Measurements from ENCODE around the gene ACBD3.
A peak's percentile ranks its signal among the peaks of the same experiment; 100 is the strongest.

Gene ACBD3

GRCh38 chr1:226109829-226110248, 76.7 kb downstream of the ACBD3 start:
- H3K4me1 ChIP-seq (ENCODE audit: control insufficient read depth in 1 of 2, insufficient read depth in 2 of 2, low read length in 2 of 2) = peaks cover 12 to 20% of the 10 kb centered on the region in 2 experiments
- WGBS (ENCODE audit: extremely low coverage, insufficient coverage, insufficient read length) = no CpG with 5 or more reads among the region's 57 CpGs

GRCh38 chr1:226108935-226109828, 77.4 kb downstream of the ACBD3 start:
- Histone ChIP-seq H3K79me2 (ENCODE audit: control insufficient read depth, insufficient read depth, low read length, poor library complexity) (peaks cover 10% of the 10 kb centered on the region), H4K8ac (ENCODE audit: low read depth, low read length) (peak overlapping the region; percentile 74), H3K4ac (ENCODE audit: low read depth, low read length) (peak overlapping the region; percentile 20), H3K4me2 (ENCODE audit: low read length) (peak overlapping the region; percentile 96), H3K14ac (ENCODE audit: low read length) (peak overlapping the region; percentile 9), H2AFZ (ENCODE audit: insufficient read depth, low read length, poor library complexity) (peak overlapping the region; percentile 74), H3K9me3 (ENCODE audit: insufficient read depth, low read depth, low read length) (peaks cover 4% of the 10 kb centered on the region), H3K18ac (ENCODE audit: low read length) (peak overlapping the region; percentile 57), H3K9ac (ENCODE audit: low read length) (peak overlapping the region; percentile 34), H2BK12ac (ENCODE audit: low read length) (peak overlapping the region; percentile 42), H3K36me3 (ENCODE audit: control insufficient read depth in 1 of 2, insufficient read depth in 2 of 2, low read length in 2 of 2) (no peaks in the 10 kb centered on the region), H3K79me1 (ENCODE audit: low read length) (peaks cover 16% of the 10 kb centered on the region), H2AK5ac (ENCODE audit: low read length) (no peak overlapping the region), H3K27me3 (ENCODE audit: insufficient read depth, low read length) (no peaks in the 10 kb centered on the region), H3K4me1 (ENCODE audit: control insufficient read depth in 1 of 2, insufficient read depth in 2 of 2, low read length in 2 of 2) (peaks cover 12 to 20% of the 10 kb centered on the region in 2 experiments), H2BK120ac (ENCODE audit: insufficient read depth, low read length, poor library complexity) (no peak overlapping the region), H4K91ac (ENCODE audit: low read depth, low read length) (peak overlapping the region; percentile 32), H4K12ac (ENCODE audit: low read depth, low read length) (peak overlapping the region; percentile 35), H3K27ac (ENCODE audit: low read depth, low read length) (no peak overlapping the region), H3K4me3 (ENCODE audit: low read depth, low read length) (peak overlapping the region; percentile 72), H2BK5ac (ENCODE audit: low read depth, low read length, poor library complexity) (no peak overlapping the region), H3K23ac (ENCODE audit: low read length) (no peak overlapping the region)
- DNase-seq = no peak
- no CpG with 5 or more reads among the region's 23 CpGs for WGBS (ENCODE audit: extremely low coverage, insufficient coverage, insufficient read length)

More at GRCh38 chr1:226109829-226110248, 76.7 kb downstream of the ACBD3 start:
- Histone ChIP-seq H3K18ac (ENCODE audit: low read length) (peak overlapping the region; percentile 60), H4K8ac (ENCODE audit: low read depth, low read length) (peak overlapping the region; percentile 98), H2BK12ac (ENCODE audit: low read length) (no peak overlapping the region), H2AK5ac (ENCODE audit: low read length) (no peak overlapping the region), H3K79me1 (ENCODE audit: low read length) (peaks cover 16% of the 10 kb centered on the region), H3K79me2 (ENCODE audit: control insufficient read depth, insufficient read depth, low read length, poor library complexity) (peaks cover 10% of the 10 kb centered on the region), H2BK5ac (ENCODE audit: low read depth, low read length, poor library complexity) (peak overlapping the region; percentile 75), H3K4ac (ENCODE audit: low read depth, low read length) (peak overlapping the region; percentile 78), H3K27me3 (ENCODE audit: insufficient read depth, low read length) (no peaks in the 10 kb centered on the region), H4K12ac (ENCODE audit: low read depth, low read length) (peak overlapping the region; percentile 80), H3K9me3 (ENCODE audit: insufficient read depth, low read depth, low read length) (peaks cover 4% of the 10 kb centered on the region), H2BK120ac (ENCODE audit: insufficient read depth, low read length, poor library complexity) (peak overlapping the region; percentile 72), H4K91ac (ENCODE audit: low read depth, low read length) (peak overlapping the region; percentile 83), H3K14ac (ENCODE audit: low read length) (peak overlapping the region; percentile 84), H2AFZ (ENCODE audit: insufficient read depth, low read length, poor library complexity) (peak overlapping the region; percentile 76), H3K36me3 (ENCODE audit: control insufficient read depth in 1 of 2, insufficient read depth in 2 of 2, low read length in 2 of 2) (no peaks in the 10 kb centered on the region), H3K23ac (ENCODE audit: low read length) (no peak overlapping the region), H3K9ac (ENCODE audit: low read length) (peak overlapping the region; percentile 54), H3K4me2 (ENCODE audit: low read length) (peak overlapping the region; percentile 97), H3K4me3 (ENCODE audit: low read depth, low read length) (peak overlapping the region; percentile 80), H3K27ac (ENCODE audit: low read depth, low read length) (peak overlapping the region; percentile 86)
- DNase-seq = peak; percentile 82 to 87

DNA sequence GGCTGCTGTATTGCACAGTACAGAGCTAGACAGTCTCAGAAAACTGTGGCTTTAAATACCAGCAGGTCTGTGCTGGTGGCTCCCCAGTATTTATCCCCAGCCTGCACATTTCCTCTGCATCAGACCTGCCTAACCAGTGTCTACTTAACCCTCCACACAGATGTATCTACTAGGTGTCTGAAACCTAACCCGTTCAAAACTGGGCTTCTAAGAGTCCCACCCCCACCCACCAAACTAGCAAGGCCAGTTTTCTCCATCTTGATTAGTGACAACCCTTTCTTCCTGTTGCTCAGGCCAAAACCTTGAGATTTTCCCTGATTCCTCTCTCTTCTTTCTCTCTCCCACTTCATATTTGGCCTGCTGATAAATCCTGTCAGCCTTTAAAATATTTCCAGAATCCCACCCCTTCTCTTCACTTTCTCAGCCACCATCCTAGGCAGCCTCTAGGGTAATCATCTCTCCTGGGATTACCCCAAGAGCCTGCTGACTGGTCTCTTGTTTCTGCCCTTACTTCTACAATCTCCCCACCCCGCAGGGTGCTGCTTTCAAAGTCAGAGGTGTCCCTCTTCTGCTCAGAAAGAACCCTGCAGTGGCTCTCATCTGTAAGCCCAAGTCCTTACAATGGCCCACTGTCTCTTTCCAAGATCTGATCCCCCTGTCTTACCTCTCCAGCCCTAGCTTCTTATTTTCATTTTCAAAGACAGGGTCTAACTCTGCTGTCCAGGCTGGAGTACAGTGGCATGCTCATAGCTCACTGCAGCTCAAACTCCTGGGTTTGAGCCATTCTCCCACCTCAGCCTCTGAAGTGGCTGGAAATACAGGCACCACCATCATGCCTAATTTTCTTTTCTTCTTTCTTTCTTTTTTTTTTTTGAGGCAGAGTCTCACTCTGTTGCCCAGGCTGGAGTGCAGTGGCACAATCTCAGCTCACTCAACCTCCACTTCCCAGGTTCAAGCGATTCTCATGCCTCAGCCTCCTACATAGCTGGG, 78.8 kb downstream of the ACBD3 start:
- Histone ChIP-seq H3K4me1 (ENCODE audit: control insufficient read depth in 1 of 2, insufficient read depth in 2 of 2, low read length in 2 of 2) (peaks cover 12 to 20% of the 10 kb centered on the region in 2 experiments), H3K4me2 (ENCODE audit: low read length) (no peak overlapping the region), H3K27me3 (ENCODE audit: insufficient read depth, low read length) (no peaks in the 10 kb centered on the region), H2AFZ (ENCODE audit: insufficient read depth, low read length, poor library complexity) (peak overlapping the region; percentile 54), H3K4ac (ENCODE audit: low read depth, low read length) (no peak overlapping the region), H3K9ac (ENCODE audit: low read length) (no peak overlapping the region), H3K4me3 (ENCODE audit: low read depth, low read length) (no peak overlapping the region), H2AK5ac (ENCODE audit: low read length) (peak overlapping the region; percentile 32), H4K8ac (ENCODE audit: low read depth, low read length) (peak overlapping the region; percentile 82), H3K79me2 (ENCODE audit: control insufficient read depth, insufficient read depth, low read length, poor library complexity) (peaks cover 10% of the 10 kb centered on the region), H4K12ac (ENCODE audit: low read depth, low read length) (peak overlapping the region; percentile 12), H3K9me3 (ENCODE audit: insufficient read depth, low read depth, low read length) (peaks cover 4% of the 10 kb centered on the region), H3K36me3 (ENCODE audit: control insufficient read depth in 1 of 2, insufficient read depth in 2 of 2, low read length in 2 of 2) (no peaks in the 10 kb centered on the region), H3K14ac (ENCODE audit: low read length) (peak overlapping the region; percentile 55), H2BK5ac (ENCODE audit: low read depth, low read length, poor library complexity) (peak overlapping the region; percentile 86), H2BK12ac (ENCODE audit: low read length) (peak overlapping the region; percentile 94), H3K79me1 (ENCODE audit: low read length) (peaks cover 16% of the 10 kb centered on the region), H3K18ac (ENCODE audit: low read length) (no peak overlapping the region), H2BK120ac (ENCODE audit: insufficient read depth, low read length, poor library complexity) (peak overlapping the region; percentile 90), H3K27ac (ENCODE audit: low read depth, low read length) (peak overlapping the region; percentile 61), H4K91ac (ENCODE audit: low read depth, low read length) (peak overlapping the region; percentile 57), H3K23ac (ENCODE audit: low read length) (no peak overlapping the region)
- WGBS (ENCODE audit: extremely low coverage, insufficient coverage, insufficient read length) = no CpG with 5 or more reads among the region's 3 CpGs
- DNase-seq = peak in 1 of 2 donors; percentile 59

GRCh38 chr1:226104671-226105121, 81.8 kb downstream of the ACBD3 start:
- Histone ChIP-seq H3K4ac (ENCODE audit: low read depth, low read length) (no peak overlapping the region), H3K23ac (ENCODE audit: low read length) (no peak overlapping the region), H2AFZ (ENCODE audit: insufficient read depth, low read length, poor library complexity) (no peak overlapping the region), H3K79me1 (ENCODE audit: low read length) (peaks cover 6% of the 10 kb centered on the region), H3K4me1 (ENCODE audit: control insufficient read depth in 1 of 2, insufficient read depth in 2 of 2, low read length in 2 of 2) (peaks cover 14 to 15% of the 10 kb centered on the region in 2 experiments), H3K9ac (ENCODE audit: low read length) (no peak overlapping the region), H4K12ac (ENCODE audit: low read depth, low read length) (no peak overlapping the region), H3K9me3 (ENCODE audit: insufficient read depth, low read depth, low read length) (peaks cover 2% of the 10 kb centered on the region), H3K4me2 (ENCODE audit: low read length) (no peak overlapping the region), H3K27me3 (ENCODE audit: insufficient read depth, low read length) (no peaks in the 10 kb centered on the region), H3K36me3 (ENCODE audit: control insufficient read depth in 1 of 2, insufficient read depth in 2 of 2, low read length in 2 of 2) (no peaks in the 10 kb centered on the region), H2BK120ac (ENCODE audit: insufficient read depth, low read length, poor library complexity) (no peak overlapping the region), H3K79me2 (ENCODE audit: control insufficient read depth, insufficient read depth, low read length, poor library complexity) (no peaks in the 10 kb centered on the region), H2BK5ac (ENCODE audit: low read depth, low read length, poor library complexity) (no peak overlapping the region), H3K14ac (ENCODE audit: low read length) (no peak overlapping the region), H4K8ac (ENCODE audit: low read depth, low read length) (no peak overlapping the region), H3K4me3 (ENCODE audit: low read depth, low read length) (no peak overlapping the region), H3K18ac (ENCODE audit: low read length) (no peak overlapping the region), H3K27ac (ENCODE audit: low read depth, low read length) (no peak overlapping the region), H4K91ac (ENCODE audit: low read depth, low read length) (no peak overlapping the region), H2AK5ac (ENCODE audit: low read length) (no peak overlapping the region), H2BK12ac (ENCODE audit: low read length) (no peak overlapping the region)
- DNase-seq = no peak
- no CpG with 5 or more reads among the region's 8 CpGs for WGBS (ENCODE audit: extremely low coverage, insufficient coverage, insufficient read length)

Data from trophoblast cell (in vitro differentiated cells and primary cell).